ENCODE measurements around the gene MEGF8. TPM values are rescaled to one million over a fixed set of nuclear protein-coding genes. Genes with fewer than 3 reads are reported as not detected.

MEGF8 gene
- total and polyA plus RNA-seq, 2 of the 8 experiments (the other 6 are each of a cell fraction or from before 2014, with no cell fraction given): 13.0 to 23.7 TPM

DNA sequence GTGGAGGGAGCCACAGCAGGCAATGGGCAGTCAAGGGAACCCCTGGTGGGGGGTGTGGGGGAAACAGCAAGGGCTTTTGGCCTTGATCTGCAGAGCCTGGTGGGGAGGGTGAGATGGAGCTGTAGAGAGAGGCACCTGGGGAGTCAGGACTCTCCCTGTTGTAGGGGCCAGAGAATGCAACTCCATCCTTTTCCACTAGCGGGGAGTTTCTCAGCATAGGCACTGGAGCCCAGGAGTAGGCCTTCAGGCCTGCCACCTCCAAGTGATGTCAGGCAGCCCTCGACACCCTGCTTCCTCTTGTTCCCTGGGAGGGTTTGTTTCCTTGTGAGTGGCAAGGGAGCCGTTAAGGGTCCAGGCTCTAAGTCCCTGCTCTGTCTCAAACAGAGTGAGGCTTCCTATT, 25.0 kb downstream of the MEGF8 start (continued):
- TF ChIP-seq, protein P1, sequence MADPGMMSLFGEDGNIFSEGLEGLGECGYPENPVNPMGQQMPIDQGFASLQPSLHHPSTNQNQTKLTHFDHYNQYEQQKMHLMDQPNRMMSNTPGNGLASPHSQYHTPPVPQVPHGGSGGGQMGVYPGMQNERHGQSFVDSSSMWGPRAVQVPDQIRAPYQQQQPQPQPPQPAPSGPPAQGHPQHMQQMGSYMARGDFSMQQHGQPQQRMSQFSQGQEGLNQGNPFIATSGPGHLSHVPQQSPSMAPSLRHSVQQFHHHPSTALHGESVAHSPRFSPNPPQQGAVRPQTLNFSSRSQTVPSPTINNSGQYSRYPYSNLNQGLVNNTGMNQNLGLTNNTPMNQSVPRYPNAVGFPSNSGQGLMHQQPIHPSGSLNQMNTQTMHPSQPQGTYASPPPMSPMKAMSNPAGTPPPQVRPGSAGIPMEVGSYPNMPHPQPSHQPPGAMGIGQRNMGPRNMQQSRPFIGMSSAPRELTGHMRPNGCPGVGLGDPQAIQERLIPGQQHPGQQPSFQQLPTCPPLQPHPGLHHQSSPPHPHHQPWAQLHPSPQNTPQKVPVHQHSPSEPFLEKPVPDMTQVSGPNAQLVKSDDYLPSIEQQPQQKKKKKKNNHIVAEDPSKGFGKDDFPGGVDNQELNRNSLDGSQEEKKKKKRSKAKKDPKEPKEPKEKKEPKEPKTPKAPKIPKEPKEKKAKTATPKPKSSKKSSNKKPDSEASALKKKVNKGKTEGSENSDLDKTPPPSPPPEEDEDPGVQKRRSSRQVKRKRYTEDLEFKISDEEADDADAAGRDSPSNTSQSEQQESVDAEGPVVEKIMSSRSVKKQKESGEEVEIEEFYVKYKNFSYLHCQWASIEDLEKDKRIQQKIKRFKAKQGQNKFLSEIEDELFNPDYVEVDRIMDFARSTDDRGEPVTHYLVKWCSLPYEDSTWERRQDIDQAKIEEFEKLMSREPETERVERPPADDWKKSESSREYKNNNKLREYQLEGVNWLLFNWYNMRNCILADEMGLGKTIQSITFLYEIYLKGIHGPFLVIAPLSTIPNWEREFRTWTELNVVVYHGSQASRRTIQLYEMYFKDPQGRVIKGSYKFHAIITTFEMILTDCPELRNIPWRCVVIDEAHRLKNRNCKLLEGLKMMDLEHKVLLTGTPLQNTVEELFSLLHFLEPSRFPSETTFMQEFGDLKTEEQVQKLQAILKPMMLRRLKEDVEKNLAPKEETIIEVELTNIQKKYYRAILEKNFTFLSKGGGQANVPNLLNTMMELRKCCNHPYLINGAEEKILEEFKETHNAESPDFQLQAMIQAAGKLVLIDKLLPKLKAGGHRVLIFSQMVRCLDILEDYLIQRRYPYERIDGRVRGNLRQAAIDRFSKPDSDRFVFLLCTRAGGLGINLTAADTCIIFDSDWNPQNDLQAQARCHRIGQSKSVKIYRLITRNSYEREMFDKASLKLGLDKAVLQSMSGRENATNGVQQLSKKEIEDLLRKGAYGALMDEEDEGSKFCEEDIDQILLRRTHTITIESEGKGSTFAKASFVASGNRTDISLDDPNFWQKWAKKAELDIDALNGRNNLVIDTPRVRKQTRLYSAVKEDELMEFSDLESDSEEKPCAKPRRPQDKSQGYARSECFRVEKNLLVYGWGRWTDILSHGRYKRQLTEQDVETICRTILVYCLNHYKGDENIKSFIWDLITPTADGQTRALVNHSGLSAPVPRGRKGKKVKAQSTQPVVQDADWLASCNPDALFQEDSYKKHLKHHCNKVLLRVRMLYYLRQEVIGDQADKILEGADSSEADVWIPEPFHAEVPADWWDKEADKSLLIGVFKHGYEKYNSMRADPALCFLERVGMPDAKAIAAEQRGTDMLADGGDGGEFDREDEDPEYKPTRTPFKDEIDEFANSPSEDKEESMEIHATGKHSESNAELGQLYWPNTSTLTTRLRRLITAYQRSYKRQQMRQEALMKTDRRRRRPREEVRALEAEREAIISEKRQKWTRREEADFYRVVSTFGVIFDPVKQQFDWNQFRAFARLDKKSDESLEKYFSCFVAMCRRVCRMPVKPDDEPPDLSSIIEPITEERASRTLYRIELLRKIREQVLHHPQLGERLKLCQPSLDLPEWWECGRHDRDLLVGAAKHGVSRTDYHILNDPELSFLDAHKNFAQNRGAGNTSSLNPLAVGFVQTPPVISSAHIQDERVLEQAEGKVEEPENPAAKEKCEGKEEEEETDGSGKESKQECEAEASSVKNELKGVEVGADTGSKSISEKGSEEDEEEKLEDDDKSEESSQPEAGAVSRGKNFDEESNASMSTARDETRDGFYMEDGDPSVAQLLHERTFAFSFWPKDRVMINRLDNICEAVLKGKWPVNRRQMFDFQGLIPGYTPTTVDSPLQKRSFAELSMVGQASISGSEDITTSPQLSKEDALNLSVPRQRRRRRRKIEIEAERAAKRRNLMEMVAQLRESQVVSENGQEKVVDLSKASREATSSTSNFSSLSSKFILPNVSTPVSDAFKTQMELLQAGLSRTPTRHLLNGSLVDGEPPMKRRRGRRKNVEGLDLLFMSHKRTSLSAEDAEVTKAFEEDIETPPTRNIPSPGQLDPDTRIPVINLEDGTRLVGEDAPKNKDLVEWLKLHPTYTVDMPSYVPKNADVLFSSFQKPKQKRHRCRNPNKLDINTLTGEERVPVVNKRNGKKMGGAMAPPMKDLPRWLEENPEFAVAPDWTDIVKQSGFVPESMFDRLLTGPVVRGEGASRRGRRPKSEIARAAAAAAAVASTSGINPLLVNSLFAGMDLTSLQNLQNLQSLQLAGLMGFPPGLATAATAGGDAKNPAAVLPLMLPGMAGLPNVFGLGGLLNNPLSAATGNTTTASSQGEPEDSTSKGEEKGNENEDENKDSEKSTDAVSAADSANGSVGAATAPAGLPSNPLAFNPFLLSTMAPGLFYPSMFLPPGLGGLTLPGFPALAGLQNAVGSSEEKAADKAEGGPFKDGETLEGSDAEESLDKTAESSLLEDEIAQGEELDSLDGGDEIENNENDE (IDR thresholded peaks at IDR 0.05; ENCODE audit: insufficient replicate concordance, low read length): no peak
- TF ChIP-seq JUN (IDR thresholded peaks at IDR 0.05; ENCODE audit: low read depth, low read length) (no peak), SRF (IDR thresholded peaks at IDR 0.05; ENCODE audit: low read depth, low read length) (no peak), ATF2 (IDR thresholded peaks at IDR 0.05; ENCODE audit: low read length) (no peak)
